Stimulated activated CD4-positive, alpha-beta T cell treated with anti-CD3 and anti-CD28 coated beads, Interleukin-4, amount 100 ng/mL, for 48 hours (primary cell): ENCODE measurements around the gene MIF4GD.

ENCODE experiments used
- DNase-seq, 2 donors: peaks; one replicate each; pipeline ENCODE4 v3.0.0-alpha.2; 2020; ENCODE audit warnings: low read depth in 2 of 2

Gene MIF4GD

DNA sequence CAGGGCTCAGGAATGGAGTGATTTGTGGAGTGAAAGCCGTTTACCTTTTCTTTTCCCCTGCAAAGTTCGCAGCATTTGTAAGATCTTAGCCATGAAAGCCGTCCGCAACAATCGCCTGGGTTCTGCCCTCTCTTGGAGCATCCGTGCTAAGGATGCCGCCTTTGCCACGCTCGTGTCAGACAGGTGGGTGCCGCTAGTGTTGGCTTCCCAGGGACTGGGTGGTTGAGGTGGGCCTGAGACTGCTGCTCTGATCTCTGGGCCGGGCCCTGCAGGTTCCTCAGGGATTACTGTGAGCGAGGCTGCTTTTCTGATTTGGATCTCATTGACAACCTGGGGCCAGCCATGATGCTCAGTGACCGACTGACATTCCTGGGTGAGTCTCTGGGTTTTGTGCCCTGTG, 38.2 kb downstream of the MIF4GD start:
- DNase-seq, result no peak

DNA sequence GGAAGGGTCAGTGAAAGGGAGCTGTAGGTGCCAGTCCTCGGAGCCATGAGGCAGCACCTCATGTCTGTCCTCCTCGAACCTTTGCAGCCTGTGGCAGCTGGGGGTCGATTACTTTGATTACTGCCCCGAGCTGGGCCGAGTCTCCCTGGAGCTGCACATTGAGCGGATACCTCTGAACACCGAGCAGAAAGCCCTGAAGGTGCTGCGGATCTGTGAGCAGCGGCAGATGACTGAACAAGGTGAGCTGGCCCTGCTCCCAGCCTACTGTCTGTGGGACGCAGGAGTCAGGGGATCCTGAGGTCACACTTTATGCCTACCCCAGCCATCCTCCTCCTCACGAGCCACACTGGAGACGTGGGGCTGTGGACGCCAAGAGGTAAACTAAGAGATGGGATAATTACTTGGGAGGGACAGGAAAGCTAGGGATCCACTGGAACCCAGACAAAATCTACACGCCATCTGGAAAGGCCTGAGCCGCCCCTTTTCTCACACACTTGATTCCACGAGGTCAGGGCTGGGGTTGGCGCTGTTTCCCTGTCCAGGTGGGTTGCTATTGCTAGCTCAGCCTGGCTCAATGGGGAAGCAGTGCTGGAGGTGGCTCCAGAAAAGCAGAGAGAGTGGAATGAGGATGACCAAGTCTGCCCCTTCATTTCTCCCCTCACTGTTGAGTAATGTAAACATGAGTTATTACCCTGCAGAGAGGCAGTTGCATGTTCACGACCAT, 39.1 kb downstream of the MIF4GD start:
- no peak for DNase-seq

DNA sequence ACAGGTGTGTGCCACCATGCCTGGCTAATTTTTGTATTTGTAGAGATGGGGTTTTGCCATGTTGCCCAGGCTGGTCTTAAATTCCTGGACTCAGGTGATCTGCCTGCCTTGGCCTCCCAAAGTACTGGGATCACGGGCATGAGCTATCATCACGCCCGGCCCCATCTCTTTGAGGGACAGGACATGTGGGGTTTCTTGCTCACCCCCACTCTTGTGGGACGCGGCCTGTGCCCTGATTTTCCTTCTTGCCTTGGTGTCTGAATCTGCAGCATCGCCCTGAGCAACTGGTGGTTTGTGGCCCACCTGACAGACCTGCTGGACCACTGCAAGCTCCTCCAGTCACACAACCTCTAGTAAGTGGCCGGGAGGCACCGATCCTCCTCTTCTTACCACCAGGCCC, 40.0 kb downstream of the MIF4GD start:
- DNase-seq, result no peak

DNA sequence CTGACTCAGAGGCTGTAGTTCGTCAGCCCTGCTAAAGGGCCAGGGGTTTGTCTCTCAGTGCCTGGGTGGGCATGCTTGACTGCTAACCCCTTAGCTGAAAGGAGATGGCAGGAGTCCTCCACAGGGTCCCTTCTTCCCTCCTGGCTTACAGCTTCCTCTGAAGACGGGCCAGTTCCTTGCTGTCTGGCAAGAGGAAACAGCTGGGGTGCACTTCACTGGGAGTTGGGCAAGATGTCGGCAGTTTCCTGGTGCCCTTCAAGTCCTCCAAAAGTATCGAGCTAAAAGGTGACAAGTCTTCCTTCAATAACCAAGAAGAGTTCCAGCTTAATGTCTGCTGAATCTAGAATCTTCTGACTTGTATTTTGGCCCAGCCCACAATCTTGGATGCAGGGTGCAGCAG, 42.2 kb downstream of the MIF4GD start:
- DNase-seq, result no peak

DNA sequence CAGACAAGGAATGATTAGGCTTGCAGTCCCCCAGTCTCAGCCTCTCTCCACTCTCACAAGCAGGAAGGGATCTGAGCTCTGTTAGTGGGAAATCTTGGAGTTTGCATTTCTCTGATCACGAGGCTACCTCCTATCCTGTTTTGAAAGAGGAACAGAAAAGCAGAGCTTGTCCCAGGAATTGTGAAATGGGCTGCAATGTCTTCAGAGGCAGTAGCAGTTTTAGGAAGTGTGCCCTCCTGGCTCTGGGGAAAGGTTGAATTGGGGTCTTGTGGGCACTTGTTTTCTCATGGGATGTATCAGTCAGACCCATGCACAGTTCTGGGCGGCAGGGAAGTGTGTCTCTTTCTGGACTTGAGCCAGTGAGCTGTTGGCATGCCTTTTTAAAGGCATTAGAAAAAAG, 42.7 kb downstream of the MIF4GD start:
- no peak for DNase-seq

DNA sequence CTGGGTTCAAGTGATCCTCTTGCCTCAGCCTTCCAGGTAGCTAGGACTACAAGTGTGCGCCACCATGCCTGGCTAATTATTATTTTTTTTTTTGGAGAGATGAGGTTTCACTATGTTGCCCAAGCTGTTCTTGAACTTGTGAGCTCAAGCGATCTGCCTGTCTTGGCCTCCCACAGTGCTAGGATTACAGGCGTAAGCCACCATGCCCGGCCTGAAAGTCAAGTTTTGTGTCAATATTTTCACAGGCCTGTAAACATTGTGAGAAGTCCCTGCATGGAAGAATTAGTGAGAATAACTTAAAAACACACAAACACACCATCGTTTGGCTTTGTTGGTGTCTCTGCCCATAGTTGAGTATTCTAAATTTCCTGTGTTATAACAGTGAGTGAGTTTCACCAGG, 43.3 kb downstream of the MIF4GD start:
- no peak for DNase-seq

DNA sequence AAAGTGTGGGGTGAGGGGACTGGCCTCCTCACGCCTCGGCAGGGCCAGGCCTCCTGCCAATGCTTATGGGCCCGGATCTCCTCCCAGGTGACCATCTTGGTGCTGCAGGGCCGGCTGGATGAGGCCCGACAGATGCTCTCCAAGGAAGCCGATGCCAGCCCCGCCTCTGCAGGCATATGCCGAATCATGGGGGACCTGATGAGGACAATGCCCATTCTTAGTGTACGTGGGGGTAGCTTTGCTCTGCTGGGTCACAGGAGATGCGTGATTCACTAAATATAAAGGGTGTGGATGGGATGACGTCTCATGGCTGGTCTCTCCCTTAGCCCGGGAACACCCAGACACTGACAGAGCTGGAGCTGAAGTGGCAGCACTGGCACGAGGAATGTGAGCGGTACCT, 46.0 kb downstream of the MIF4GD start:
- DNase-seq, result no peak

DNA sequence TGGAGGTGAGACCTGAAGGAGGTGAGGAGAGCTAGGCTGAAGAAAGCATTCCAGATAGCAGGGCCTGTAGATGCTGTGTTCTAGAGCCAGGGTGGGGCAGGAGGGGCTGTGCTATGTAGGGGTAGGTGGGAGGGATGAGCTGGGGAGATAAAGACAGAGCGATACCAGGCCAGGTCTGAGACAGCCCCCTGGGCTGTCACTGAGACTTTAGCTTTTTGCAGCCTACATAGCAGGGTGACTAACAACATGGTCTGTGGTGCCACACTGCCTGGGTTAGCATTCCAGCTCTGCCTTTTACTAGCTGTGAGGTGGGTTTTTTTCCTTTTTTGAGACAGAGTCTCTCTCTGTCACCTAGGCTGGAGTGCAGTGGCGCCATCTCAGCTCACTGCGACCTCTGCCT, 51.2 kb downstream of the MIF4GD start:
- DNase-seq, result no peak

DNA sequence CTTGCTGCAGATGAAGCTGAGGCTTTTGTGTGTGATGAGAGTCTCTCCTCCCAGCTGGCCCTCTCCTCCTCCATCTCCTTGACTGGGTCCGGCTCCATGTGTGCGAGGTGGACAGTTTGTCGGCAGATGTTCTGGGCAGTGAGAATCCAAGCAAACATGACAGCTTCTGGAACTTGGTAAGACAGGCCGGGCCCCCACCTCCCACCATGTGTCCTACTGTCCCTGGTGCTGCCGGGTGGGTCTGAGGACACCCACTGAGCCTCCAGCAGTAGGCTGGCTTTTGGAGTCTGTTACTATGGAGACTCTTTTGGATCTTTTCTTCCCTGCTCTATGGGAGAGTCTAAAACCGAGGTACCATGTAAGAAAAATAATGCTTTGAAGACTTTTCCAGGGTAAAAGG, 52.9 kb downstream of the MIF4GD start:
- no peak for DNase-seq
